NCI-H69 (cell line): ENCODE data around the gene KRTAP9-7.
"Not testable (repeated sequence)": the region's sequence is repeated elsewhere in the genome, so short reads cannot be mapped to it uniquely, and the experiment has no call there.

Source experiments
- DNase-seq: peaks from one replicate; lab custom pipeline; 2025; lab: John Stamatoyannopoulos, UW

Gene KRTAP9-7, protein sequence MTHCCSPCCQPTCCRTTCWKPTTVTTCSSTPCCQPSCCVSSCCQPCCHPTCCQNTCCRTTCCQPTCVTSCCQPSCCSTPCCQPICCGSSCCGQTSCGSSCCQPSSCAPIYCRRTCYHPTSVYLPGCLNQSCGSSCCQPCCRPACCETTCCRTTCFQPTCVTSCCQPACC

DNA sequence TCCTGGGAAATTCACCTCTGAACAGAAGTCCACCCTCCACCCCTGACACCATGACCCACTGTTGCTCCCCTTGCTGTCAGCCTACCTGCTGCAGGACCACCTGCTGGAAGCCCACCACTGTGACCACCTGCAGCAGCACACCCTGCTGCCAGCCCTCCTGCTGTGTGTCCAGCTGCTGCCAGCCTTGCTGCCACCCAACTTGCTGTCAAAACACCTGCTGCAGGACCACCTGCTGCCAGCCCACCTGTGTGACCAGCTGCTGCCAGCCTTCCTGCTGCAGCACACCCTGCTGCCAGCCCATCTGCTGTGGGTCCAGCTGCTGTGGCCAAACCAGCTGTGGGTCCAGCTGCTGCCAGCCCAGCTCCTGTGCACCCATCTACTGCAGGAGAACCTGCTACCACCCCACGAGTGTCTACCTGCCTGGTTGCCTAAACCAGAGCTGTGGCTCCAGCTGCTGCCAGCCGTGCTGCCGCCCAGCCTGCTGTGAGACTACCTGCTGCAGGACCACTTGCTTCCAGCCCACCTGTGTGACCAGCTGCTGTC, at the start of gene KRTAP9-7:
TSS of gene KRTAP9-7 (plus strand) at position 51 of the 543 bp plus-strand sequence. CDS start at position 51, 0 bp downstream.
- not testable (repeated sequence) for DNase-seq

DNA sequence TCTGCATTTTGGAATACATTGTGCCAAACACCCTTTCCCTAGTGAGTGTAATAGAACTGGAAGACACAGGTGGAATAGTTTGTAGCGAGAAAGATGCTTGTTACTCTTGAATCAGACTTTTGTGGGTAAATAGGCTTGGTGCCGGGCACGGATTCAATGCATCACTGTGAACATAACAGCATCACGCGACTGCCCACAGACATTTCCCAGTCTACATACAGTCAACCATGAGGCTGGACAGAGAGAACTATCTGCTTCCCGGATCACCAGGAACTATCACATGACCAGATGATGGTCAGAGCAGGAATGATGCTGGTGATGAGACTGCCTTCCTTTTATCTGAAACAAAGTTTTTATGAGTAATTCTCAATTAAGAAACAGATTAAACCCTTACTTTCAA, 49.4 kb upstream of the KRTAP9-7 start:
- no peak for DNase-seq

DNA sequence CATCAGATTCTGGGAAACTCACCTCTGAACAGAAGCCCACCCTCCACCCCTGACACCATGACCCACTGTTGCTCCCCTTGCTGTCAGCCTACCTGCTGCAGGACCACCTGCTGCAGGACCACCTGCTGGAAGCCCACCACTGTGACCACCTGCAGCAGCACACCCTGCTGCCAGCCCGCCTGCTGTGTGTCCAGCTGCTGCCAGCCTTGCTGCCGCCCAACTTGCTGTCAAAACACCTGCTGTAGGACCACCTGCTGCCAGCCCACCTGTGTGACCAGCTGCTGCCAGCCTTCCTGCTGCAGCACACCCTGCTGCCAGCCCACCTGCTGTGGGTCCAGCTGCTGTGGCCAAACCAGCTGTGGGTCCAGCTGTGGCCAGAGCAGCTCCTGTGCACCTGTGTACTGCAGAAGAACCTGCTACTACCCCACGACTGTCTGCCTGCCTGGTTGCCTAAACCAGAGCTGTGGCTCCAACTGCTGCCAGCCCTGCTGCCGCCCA, 48.9 kb upstream of the KRTAP9-7 start, which contains the start of gene KRTAP9-2:
TSS of gene KRTAP9-2 (plus strand) at position 51 of the 498 bp plus-strand sequence. CDS start at position 58, 7 bp downstream.
- not testable (repeated sequence) for DNase-seq

- no peak for DNase-seq
Measured at GRCh38 chr17:41230094-41230493, 45.4 kb upstream of the KRTAP9-7 start.

DNA sequence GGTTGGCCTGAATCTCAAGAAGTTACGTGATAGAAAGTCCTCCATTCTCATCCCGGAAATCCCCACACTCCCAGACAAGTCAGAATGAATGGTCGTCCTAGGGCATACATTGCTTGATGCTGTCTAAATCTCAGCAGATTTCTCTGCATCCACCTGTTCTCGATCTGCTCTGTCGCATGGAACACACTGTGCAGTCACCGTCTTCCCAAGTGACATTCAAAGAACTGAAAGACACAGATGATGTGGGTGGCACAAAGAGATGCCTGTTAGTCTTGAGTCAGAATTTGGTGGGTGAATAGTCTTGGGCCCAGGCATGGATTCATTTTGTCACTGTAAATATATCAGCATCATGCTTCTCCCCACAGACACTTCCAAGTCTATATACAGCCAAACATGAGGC, 43.8 kb upstream of the KRTAP9-7 start:
- no peak for DNase-seq

- DNase-seq: peak; percentile 2
Measured at GRCh38 chr17:41232399-41233105, 42.9 kb upstream of the KRTAP9-7 start, which contains the start of gene KRTAP9-3. KRTAP9-3 (plus strand) TSS chr17:41232449; CDS start chr17:41232502, 53 bp downstream.

GRCh38 chr17:41237116-41237515, 38.4 kb upstream of the KRTAP9-7 start:
- DNase-seq: not testable (repeated sequence)

- peak; percentile 7 for DNase-seq
Measured at GRCh38 chr17:41237949-41238437, 37.5 kb upstream of the KRTAP9-7 start, which contains the start of gene KRTAP9-8. KRTAP9-8 (plus strand) TSS chr17:41237999; CDS start chr17:41238052, 53 bp downstream.

DNA sequence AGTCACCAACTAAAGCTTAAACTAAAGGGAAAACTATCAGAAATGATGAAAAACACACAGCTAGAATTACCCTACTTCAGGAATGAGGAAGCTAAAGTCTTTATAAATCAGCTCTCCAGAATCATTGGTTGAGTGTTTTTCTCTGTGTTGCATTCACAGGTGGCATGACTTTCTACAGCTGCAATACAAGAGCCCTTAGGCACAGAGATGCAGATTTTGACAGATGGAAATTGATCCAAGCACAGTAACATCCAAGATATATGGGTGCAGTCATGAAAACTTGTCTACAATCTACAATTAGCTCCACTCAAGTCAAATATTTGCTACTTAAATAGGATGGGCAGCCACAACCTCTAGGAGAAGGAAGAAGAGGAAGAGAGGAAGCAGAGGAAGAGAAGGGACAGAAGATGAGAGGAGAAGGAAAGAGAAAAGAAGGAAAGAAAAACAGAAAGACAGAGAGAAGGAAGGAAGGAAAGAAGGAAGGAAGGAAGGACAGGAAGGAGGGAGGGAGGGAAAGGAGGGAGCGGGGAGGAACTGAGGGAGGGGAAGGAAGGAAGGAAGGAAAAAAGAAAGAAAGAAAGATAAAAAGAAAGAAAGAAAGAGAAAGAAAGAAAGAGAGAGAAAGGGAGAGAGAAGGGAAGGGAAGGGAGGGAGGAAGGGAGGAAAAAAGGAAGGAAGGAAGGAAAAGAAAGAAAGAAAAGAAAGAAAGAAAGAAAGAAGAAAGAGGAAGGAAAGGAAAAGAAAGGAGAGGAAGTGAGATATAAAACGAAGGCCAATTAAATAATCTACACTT, 28.3 kb upstream of the KRTAP9-7 start:
- DNase-seq: not testable (repeated sequence)

GRCh38 chr17:41249637-41250240, 25.8 kb upstream of the KRTAP9-7 start, which contains the start of gene KRTAP9-4:
KRTAP9-4 (plus strand) TSS chr17:41249687; CDS start chr17:41249721, 34 bp downstream.
- DNase-seq: peak; percentile 1

DNA sequence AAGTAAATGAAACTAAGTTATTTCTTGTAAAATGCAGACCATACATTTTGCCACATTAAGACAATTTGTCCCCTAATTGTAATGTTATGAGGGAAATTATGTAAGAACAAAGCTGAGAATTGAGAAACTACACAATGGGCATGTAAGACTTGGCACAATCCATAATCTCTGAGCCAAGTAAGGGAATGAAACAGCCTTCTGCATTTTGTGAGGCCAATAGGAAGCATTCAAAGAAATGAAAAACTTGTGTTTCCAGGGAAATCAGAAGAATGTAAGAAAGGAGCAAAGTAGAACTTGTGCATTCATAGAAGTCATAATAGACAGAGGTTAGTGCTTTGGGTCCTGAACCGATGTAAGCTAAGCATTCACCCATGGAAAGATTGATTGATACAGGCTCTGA, 24.2 kb upstream of the KRTAP9-7 start:
- DNase-seq: no peak

GRCh38 chr17:41254861-41255260, 20.6 kb upstream of the KRTAP9-7 start:
- DNase-seq: no peak

DNA sequence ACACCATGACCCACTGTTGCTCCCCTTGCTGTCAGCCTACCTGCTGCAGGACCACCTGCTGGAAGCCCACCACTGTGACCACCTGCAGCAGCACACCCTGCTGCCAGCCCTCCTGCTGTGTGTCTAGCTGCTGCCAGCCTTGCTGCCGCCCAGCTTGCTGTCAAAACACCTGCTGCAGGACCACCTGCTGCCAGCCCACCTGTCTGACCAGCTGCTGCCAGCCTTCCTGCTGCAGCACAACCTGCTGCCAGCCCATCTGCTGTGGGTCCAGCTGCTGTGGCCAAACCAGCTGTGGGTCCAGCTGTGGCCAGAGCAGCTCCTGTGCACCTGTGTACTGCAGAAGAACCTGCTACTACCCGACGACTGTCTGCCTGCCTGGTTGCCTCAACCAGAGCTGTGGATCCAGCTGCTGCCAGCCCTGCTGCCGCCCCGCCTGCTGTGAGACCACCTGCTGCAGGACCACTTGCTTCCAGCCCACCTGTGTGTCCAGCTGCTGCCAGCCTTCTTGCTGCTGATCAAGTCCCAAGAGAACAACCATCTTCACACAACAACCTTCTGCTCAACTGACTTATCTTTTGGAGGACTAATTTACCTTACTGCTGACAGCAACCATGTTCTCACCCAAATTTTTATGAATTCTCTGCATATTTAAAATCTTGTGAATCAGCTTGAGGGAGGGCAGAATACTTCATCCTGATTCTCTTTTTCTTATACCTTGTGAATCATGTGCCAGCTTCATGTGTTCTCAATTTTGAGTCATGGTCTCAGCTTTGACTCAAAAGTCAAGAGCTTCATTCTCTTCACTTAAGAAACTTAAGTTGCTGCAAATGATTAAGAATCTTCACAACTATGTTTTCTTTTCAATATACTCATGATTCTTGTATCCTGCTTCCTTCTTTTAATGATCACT, 19.9 kb upstream of the KRTAP9-7 start, which contains the start of gene KRTAP9-9:
TSS of gene KRTAP9-9 (plus strand) at position 4 of the 910 bp plus-strand sequence.
- DNase-seq: not testable (repeated sequence)

GRCh38 chr17:41256291-41256685, 19.2 kb upstream of the KRTAP9-7 start:
- no peak for DNase-seq

DNA sequence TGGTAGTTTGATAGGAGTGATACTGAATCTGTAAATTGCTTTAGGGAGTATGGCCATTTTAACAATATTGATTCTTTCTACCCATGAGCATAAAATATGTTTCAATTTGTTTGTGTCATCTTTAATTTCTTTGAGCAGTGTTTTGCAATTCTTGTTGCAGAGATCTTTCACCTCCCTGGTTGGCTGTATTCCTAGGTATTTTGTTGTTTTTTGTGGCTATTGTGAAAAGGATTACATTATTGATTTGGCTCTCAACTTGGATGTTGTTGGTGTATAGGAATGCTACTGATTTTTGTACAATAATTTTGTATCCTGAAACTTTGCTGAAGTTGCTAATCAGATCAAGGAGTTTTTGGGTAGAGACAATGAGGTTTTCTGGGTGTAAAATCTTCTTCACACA, 17.1 kb upstream of the KRTAP9-7 start:
- no peak for DNase-seq

DNA sequence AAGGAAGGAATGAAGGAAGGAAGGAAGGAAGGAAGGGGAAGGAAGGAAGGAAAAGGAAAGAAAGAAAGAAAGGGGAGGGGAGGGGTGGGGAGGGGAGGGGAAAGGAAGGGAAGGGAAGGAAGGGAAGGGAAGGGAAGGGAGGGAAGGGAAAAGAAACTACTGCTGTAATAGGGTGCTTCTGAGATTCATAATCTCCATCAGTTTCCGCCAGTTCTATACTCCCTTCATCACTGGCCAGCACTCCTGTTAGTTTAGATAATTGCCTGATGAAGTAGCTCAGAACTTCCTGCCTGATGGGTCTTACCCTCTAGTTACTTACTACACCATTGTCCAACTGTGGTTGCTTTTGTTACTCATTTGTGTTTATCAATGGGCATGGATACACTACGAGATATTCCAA, 12.3 kb upstream of the KRTAP9-7 start:
- no peak for DNase-seq

DNA sequence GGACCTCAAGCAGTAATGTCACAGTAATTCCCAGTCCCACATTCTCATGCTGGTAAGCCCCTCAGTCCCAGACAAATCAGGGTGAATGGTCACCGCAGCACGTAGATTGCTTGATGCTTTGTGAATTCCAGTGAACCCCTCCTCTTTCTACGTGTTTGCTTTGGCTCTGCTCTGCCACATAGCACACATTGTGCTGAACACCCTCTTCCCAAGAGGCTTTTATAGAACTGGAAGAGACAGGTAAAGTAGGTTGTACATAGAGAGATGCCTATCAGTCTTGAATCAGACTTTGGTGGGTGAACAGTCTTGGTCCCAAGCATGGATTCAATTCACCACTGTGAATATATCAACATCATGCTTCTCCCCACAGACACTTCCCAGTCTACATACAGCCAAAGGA, 10.9 kb upstream of the KRTAP9-7 start:
- no peak for DNase-seq

DNA sequence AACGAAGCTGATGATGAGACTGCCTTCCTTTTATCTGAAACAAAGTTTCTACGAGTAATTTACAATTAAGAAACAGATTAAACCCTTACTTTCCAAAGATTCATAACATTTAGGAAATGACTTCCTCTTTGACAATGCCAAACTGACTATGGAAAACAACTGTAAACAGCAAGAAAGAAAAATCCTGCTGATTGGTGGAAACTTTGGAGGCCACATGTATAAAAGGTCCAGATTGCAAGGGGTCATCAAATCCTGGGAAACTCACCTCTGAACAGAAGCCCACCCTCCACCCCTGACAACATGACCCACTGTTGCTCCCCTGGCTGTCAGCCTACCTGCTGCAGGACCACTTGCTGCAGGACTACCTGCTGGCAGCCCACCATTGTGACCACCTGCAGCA, 10.4 kb upstream of the KRTAP9-7 start, which contains the start of gene KRTAP9-6:
TSS of gene KRTAP9-6 (plus strand) at position 301 of the 400 bp plus-strand sequence. CDS start at position 301, 0 bp downstream.
- no peak for DNase-seq

- no peak for DNase-seq
Measured at GRCh38 chr17:41267711-41268110, 7.8 kb upstream of the KRTAP9-7 start.

DNA sequence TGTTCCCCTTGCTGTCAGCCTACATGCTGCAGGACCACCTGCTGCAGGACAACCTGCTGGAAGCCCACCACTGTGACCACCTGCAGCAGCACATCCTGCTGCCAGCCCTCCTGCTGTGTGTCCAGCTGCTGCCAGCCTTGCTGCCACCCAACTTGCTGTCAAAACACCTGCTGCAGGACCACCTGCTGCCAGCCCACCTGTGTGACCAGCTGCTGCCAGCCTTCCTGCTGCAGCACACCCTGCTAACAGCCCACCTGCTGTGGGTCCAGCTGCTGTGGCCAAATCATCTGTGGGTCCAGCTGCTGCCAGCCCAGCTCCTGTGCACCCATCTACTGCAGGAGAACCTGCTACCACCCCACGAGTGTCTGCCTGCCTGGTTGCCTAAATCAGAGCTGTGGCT, 4.2 kb upstream of the KRTAP9-7 start:
- not testable (repeated sequence) for DNase-seq
